Measurements from ENCODE around the gene SPAG16.
"Not testable (repeated sequence)": the region's sequence is repeated elsewhere in the genome, so short reads cannot be mapped to it uniquely, and the experiment has no call there.

SPAG16 gene

GRCh38 chr2:213545481-213545880, 261.2 kb downstream of the SPAG16 start:
- no peak for DNase-seq (ENCODE audit: low read depth in 2 of 2)

- no peak for DNase-seq (ENCODE audit: low read depth in 2 of 2)
These were observed 261.8 kb downstream of the SPAG16 start for GRCh38 chr2:213545964-213546475.

GRCh38 chr2:213551526-213551925, 267.3 kb downstream of the SPAG16 start:
- DNase-seq (ENCODE audit: low read depth in 2 of 2) = no peak

- DNase-seq (ENCODE audit: low read depth in 2 of 2) = no peak
These were observed 274.8 kb downstream of the SPAG16 start for GRCh38 chr2:213559053-213559452.

GRCh38 chr2:213561759-213562158, 277.5 kb downstream of the SPAG16 start:
- no peak for DNase-seq (ENCODE audit: low read depth in 2 of 2)

GRCh38 chr2:213562539-213563180, 278.4 kb downstream of the SPAG16 start:
- DNase-seq (ENCODE audit: low read depth in 2 of 2) = no peak

GRCh38 chr2:213566846-213567245, 282.6 kb downstream of the SPAG16 start:
- no peak for DNase-seq (ENCODE audit: low read depth in 2 of 2)

GRCh38 chr2:213609570-213610170, 325.4 kb downstream of the SPAG16 start:
- no peak for DNase-seq (ENCODE audit: low read depth in 2 of 2)

GRCh38 chr2:213627054-213627710, 342.9 kb downstream of the SPAG16 start:
- no peak for DNase-seq (ENCODE audit: low read depth in 2 of 2)

GRCh38 chr2:213627835-213628460, 343.7 kb downstream of the SPAG16 start:
- no peak for DNase-seq (ENCODE audit: low read depth in 2 of 2)

GRCh38 chr2:213640738-213641425, 356.6 kb downstream of the SPAG16 start:
- no peak for DNase-seq (ENCODE audit: low read depth in 2 of 2)

GRCh38 chr2:213644926-213645325, 360.7 kb downstream of the SPAG16 start:
- DNase-seq (ENCODE audit: low read depth in 2 of 2) = no peak

GRCh38 chr2:213649176-213649575, 364.9 kb downstream of the SPAG16 start:
- DNase-seq (ENCODE audit: low read depth in 2 of 2) = no peak

- DNase-seq (ENCODE audit: low read depth in 2 of 2) = no peak
These were observed 380.6 kb downstream of the SPAG16 start for GRCh38 chr2:213664817-213665216.

- no peak for DNase-seq (ENCODE audit: low read depth in 2 of 2)
These were observed 385.4 kb downstream of the SPAG16 start for GRCh38 chr2:213669657-213670056.

- no peak for DNase-seq (ENCODE audit: low read depth in 2 of 2)
These were observed 394.4 kb downstream of the SPAG16 start for GRCh38 chr2:213678437-213679218.

- DNase-seq (ENCODE audit: low read depth in 2 of 2) = no peak
These were observed 395.6 kb downstream of the SPAG16 start for GRCh38 chr2:213679894-213680293.

- DNase-seq (ENCODE audit: low read depth in 2 of 2) = no peak
These were observed 398.0 kb downstream of the SPAG16 start for GRCh38 chr2:213682276-213682675.

GRCh38 chr2:213688133-213688532, 403.9 kb downstream of the SPAG16 start:
- DNase-seq (ENCODE audit: low read depth in 2 of 2) = no peak

- not testable (repeated sequence) for DNase-seq (ENCODE audit: low read depth in 2 of 2)
These were observed 404.6 kb downstream of the SPAG16 start for GRCh38 chr2:213688825-213689224.

- no peak for DNase-seq (ENCODE audit: low read depth in 2 of 2)
These were observed 405.3 kb downstream of the SPAG16 start for GRCh38 chr2:213689585-213689984.

All from stimulated activated CD4-positive, alpha-beta T cell treated with anti-CD3 and anti-CD28 coated beads, Interleukin-15, amount 100 ng/mL, for 48 hours (primary cell).